Stimulated activated CD4-positive, alpha-beta T cell treated with anti-CD3 and anti-CD28 coated beads, TNF-alpha, amount 100 ng/mL, for 48 hours (primary cell): ENCODE results near the gene COL4A1.

Experiments
- DNase-seq, 3 donors: peaks; one replicate each; pipeline ENCODE4 v3.0.0-alpha.2; 2020; ENCODE audit warnings: low read depth in 3 of 3

The COL4A1 gene

DNA sequence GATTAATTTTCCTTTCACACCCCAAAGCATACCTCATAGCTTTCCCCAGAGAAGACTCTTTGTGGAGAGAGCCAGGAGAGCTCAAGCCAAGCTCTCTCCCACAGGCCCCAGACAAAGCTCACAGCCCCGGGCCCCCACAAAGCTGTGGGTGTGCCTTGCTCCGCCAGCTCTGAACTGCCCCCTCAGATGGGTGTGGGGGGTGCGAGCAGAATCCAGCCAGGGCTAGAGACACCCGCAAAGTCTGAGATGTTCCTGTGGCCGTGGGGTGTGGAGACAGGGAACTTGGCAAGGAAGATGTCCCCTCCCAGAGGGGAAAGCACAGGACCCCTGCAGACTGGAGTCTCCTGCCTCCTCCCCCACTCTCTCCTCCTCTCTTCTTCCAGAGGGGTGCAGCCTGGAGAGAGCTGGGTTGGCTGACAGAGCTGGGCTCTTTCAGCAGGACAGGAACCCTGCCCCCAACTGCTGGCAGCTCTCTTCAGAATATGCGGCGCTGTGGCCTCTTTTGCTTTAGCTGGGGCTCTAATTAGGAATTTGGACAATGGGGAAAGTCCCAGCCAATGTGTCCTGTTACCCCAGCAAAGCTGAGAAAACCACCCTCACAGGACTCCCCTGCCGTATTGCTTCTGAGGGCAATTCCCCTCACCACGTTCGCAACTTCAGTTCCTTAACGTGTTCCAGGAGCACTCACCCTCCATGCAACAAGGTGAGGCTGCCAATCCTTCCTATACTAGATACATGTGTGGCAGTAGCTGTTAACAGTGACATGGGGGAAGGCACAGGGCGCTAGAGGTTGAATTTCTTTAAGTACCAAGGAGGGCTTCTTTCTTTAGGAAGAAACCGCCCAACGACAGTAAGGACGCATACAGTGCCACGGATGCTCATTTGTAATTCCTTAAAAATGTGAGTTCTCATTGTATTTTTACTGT, 170.0 kb downstream of the COL4A1 start:
- DNase-seq = no peak

GRCh38 chr13:110135977-110136597, 170.9 kb downstream of the COL4A1 start:
- no peak for DNase-seq

GRCh38 chr13:110134801-110135200, 172.2 kb downstream of the COL4A1 start:
- no peak for DNase-seq

- no peak for DNase-seq
Measured at GRCh38 chr13:110133425-110134235, 173.3 kb downstream of the COL4A1 start.

GRCh38 chr13:110132225-110132982, 174.6 kb downstream of the COL4A1 start:
- no peak for DNase-seq

- no peak for DNase-seq
Measured at GRCh38 chr13:110131424-110131823, 175.5 kb downstream of the COL4A1 start.

GRCh38 chr13:110130431-110130830, 176.5 kb downstream of the COL4A1 start:
- no peak for DNase-seq

DNA sequence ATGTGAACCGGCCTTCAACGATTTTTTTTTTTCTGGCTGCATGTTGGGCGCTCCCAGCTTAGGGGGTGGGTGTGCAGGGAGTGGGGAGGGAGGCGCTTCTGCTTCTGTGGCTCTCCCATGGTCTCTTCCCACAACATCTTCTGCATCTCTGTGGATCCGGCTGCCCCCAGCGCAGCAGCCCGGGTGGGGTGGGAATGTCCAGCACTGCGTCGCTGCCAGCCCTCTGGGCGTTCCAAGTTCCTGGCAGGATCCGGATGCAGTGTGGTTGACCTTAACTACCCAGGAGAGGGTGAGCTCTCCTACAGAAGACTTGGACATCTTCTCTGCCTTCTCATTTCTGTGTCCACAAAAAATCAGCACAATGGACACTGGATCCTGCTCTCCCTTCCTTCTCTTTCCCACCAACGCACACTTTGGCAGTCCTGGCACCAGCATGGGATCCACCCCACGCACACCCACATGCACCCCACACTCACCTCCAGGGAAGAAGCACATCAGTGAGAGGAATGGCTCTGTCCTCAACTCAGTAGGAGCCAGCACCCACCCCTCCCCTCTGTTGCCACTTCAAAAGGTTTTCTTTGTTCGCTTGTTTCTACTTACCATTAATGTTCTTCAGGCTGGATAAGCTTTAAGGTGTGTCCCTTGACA, 177.3 kb downstream of the COL4A1 start:
- no peak for DNase-seq

DNA sequence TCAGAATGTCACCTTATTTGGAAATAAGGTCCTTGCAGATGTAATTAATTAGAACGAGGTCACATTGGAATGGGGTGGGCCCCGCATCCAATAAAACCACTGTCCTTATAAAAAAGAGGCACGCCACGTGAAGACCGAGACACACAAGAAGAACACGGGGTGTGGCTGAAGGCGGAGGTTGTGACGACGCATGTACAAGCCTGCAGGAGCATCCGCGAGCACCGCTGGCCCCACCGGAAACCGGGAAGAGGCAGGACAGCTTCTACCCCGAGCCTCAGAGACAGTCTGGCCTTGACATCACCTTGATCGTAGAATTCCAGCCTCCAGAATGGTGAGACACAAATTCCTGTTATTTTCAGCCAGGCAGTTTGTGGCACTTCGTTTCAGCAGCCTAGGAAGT, 177.9 kb downstream of the COL4A1 start:
- DNase-seq = no peak

- no peak for DNase-seq
Measured at GRCh38 chr13:110128546-110128945, 178.4 kb downstream of the COL4A1 start.

- no peak for DNase-seq
Measured at GRCh38 chr13:110127986-110128511, 178.9 kb downstream of the COL4A1 start.

GRCh38 chr13:110126391-110126961, 180.5 kb downstream of the COL4A1 start:
- DNase-seq = no peak

GRCh38 chr13:110125613-110126272, 181.2 kb downstream of the COL4A1 start:
- no peak for DNase-seq

- no peak for DNase-seq
Measured at GRCh38 chr13:110125157-110125556, 181.8 kb downstream of the COL4A1 start.

GRCh38 chr13:110124201-110124940, 182.6 kb downstream of the COL4A1 start:
- no peak for DNase-seq

GRCh38 chr13:110123041-110123809, 183.7 kb downstream of the COL4A1 start:
- DNase-seq = no peak

DNA sequence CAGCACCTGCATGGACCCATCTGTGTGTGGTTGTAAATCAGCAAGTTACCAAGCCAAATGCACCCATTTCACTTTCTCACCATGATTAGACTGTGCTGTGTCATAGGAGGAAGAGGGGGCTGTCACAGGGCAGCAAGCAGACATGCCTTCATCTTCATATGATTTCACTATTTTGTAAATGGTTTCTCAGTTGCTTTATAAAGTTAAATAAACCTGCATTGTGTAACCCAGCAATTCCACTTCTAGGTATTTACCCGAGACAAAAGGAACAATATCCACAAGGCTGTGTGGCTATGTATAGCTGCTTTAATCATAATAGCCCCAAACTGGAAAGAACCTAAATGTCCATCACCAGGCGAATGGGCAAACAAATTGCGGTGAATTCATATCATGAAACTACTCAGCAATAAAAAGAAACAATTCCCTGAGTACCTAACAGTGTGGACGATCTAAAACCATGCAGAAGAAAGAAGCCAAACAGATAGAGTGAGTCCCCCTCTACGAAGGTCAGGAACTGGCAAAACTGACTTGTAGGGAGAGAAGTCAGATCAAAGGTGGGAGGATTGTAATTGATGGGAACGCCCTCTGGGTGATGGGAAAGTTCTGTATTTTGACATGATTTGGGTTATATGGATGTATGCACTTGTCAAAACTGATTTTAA, 185.4 kb downstream of the COL4A1 start:
- no peak for DNase-seq
